IPS-15b (cell line): ENCODE data around the gene LRRC47.

Experiments used
- H3K27me3 ChIP-seq: one replicate; pipeline ENCODE4 v1.6.1; 2013; ENCODE audit warnings: low read length; ENCODE audit not compliant: control insufficient read depth, insufficient read depth
- H3K36me3 ChIP-seq: one replicate; pipeline ENCODE4 v1.6.1; 2013; ENCODE audit warnings: low read length; ENCODE audit not compliant: control insufficient read depth, insufficient read depth
- H3K4me1 ChIP-seq: one replicate; pipeline ENCODE4 v1.6.1; 2013; ENCODE audit warnings: mild to moderate bottlenecking, low read length; ENCODE audit not compliant: control insufficient read depth, insufficient read depth
- H3K4me3 ChIP-seq: one replicate; pipeline ENCODE4 v1.5.1; 2013; ENCODE audit warnings: low read depth, low read length
- H3K9ac ChIP-seq: one replicate; pipeline ENCODE4 v1.6.1; 2013; ENCODE audit warnings: low read depth, mild to moderate bottlenecking, low read length
- H3K9me3 ChIP-seq: one replicate; pipeline ENCODE4 v1.6.1; 2013; ENCODE audit warnings: mild to moderate bottlenecking, low read length; ENCODE audit not compliant: control insufficient read depth, insufficient read depth

Gene LRRC47

GRCh38 chr1:3747522-3747848 lies 48.8 kb downstream of the LRRC47 start:
- no peak overlapping the region for H3K9ac ChIP-seq
- H3K27me3 ChIP-seq: no peaks in the 10 kb centered on the region
- H3K4me3 ChIP-seq: no peak overlapping the region
- H3K9me3 ChIP-seq: no peaks in the 10 kb centered on the region
- H3K36me3 ChIP-seq: peaks cover 14% of the 10 kb centered on the region
- H3K4me1 ChIP-seq: peaks cover 10% of the 10 kb centered on the region

GRCh38 chr1:3746830-3747521 lies 49.3 kb downstream of the LRRC47 start:
- Histone ChIP-seq H3K9ac (peak overlapping the region; percentile 54), H3K27me3 (no peaks in the 10 kb centered on the region), H3K36me3 (peaks cover 19% of the 10 kb centered on the region), H3K9me3 (no peaks in the 10 kb centered on the region), H3K4me1 (peaks cover 10% of the 10 kb centered on the region), H3K4me3 (peak overlapping the region; percentile 70)

DNA sequence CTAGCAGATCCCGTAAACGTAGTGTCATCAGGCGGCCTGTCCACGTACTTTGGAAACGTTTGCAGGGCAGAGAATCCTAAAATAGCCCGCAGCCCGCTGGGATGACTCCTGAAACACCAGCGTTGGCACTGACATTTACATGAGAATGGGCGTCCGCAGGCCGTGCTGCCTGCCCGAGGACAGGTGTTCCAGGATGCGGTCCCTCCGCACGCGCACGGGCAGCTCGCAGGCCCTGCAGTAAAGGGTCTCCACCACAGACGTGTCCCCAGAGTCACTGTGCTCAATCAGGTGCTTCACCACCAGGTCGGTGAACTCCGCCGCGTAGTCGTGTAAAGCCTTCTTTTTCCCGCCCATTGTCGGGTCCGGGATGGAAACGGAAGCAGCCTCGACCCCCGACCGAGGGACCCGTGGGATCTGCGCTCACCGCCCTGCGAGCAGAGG lies 49.9 kb downstream of the LRRC47 start:
- H3K36me3 ChIP-seq: peaks cover 25% of the 10 kb centered on the region
- H3K4me3 ChIP-seq: peak overlapping the region; percentile 70
- peaks cover 10% of the 10 kb centered on the region for H3K4me1 ChIP-seq
- H3K27me3 ChIP-seq: no peaks in the 10 kb centered on the region
- H3K9me3 ChIP-seq: no peaks in the 10 kb centered on the region
- H3K9ac ChIP-seq: peak overlapping the region; percentile 54

DNA sequence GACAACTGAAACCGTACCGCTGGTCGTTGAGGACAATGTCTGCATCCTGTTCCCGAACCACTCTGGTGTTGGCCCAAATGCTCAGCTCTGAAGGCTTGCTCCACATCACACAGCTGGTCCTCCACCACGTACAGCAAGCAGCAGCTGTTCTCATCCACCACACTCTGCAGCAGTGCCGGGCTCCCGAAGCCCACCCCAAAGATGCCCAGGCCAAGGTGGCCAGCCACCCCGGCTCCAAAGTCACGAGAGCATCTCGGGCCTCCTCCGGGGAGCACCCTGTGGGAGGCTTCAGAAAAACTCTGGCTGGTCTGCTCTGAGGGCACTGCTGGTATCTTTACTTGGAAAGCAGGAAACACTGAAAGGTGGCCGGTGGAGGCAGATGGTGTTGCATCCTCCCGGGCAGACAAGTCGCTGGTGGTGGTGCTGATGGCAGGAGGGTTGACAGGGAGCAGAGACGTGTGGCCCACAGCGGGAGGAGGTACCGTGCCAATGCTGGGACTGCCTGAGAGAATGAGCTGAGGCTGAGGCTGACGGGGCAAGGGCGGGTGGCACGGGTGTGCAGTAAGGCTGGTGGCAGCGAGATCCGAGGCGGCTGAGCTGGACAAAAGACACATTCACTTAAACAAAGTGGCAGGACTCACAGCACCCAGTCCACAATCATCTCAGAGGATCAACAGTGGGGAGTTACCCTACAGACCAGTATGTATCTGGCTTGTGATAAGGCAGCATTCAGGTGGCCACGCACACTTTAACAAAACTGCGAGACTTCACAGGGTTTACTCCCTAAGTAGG lies 50.5 kb downstream of the LRRC47 start:
- Histone ChIP-seq H3K27me3 (no peaks in the 10 kb centered on the region), H3K9me3 (no peaks in the 10 kb centered on the region), H3K4me3 (peak overlapping the region; percentile 70), H3K4me1 (peaks cover 10% of the 10 kb centered on the region), H3K9ac (peak overlapping the region; percentile 47), H3K36me3 (peaks cover 29% of the 10 kb centered on the region)

DNA sequence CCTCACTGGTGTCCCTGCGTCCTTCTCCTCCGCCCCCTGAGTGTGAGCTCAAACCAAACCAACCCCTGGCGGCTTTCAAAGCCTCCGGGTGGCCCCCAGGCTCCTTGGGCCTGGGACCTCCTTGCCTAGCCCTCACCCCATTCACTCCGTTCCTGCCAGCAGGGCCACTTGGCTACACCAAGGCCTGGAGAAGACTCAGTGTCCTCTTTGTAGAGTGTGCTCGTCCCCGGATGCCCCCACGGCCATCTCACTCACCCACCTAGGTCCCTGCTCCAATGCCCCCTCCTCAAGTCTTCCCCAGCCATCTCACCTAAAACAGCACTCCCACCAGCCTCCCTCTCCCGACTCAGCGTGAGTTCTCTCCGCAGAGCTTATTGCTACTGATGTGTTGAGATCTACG lies 51.2 kb downstream of the LRRC47 start:
- peak overlapping the region; percentile 13 for H3K4me3 ChIP-seq
- no peaks in the 10 kb centered on the region for H3K27me3 ChIP-seq
- no peaks in the 10 kb centered on the region for H3K9me3 ChIP-seq
- peaks cover 10% of the 10 kb centered on the region for H3K4me1 ChIP-seq
- H3K9ac ChIP-seq: peak overlapping the region; percentile 47
- peaks cover 34% of the 10 kb centered on the region for H3K36me3 ChIP-seq

DNA sequence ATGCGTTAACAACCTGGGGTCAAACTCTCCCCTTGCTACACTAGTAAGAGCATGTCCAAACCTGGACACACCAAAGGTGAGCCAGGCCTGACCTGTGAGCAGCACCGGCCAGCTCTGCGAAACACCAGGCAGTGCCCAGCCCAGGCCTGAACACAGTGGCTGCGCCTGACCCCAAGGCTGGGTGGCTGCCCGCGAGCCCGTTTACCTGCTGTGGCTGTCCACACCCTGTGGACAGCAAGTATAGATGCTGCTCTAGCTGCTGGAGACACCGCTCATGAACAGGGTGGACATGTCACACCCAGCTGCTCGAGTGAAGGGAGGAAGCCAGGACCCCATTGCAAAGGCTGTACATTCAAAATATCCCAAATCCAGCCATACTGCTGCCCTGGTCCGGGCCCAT lies 51.7 kb downstream of the LRRC47 start:
- H3K36me3 ChIP-seq: peaks cover 38% of the 10 kb centered on the region
- no peaks in the 10 kb centered on the region for H3K27me3 ChIP-seq
- H3K4me1 ChIP-seq: peaks cover 10% of the 10 kb centered on the region
- no peak overlapping the region for H3K4me3 ChIP-seq
- no peak overlapping the region for H3K9ac ChIP-seq
- no peaks in the 10 kb centered on the region for H3K9me3 ChIP-seq

GRCh38 chr1:3743826-3744225 lies 52.5 kb downstream of the LRRC47 start:
- H3K9ac ChIP-seq: no peak overlapping the region
- H3K4me3 ChIP-seq: no peak overlapping the region
- H3K9me3 ChIP-seq: no peaks in the 10 kb centered on the region
- H3K4me1 ChIP-seq: peaks cover 10% of the 10 kb centered on the region
- peaks cover 38% of the 10 kb centered on the region for H3K36me3 ChIP-seq
- no peaks in the 10 kb centered on the region for H3K27me3 ChIP-seq

- Histone ChIP-seq H3K36me3 (peaks cover 41% of the 10 kb centered on the region), H3K9ac (no peak overlapping the region), H3K4me1 (peaks cover 10% of the 10 kb centered on the region), H3K9me3 (no peaks in the 10 kb centered on the region), H3K27me3 (no peaks in the 10 kb centered on the region), H3K4me3 (no peak overlapping the region)
These were observed 52.9 kb downstream of the LRRC47 start for GRCh38 chr1:3743421-3743820.

- Histone ChIP-seq H3K4me1 (peaks cover 10% of the 10 kb centered on the region), H3K36me3 (peaks cover 48% of the 10 kb centered on the region)
These were observed 53.6 kb downstream of the LRRC47 start for GRCh38 chr1:3742439-3743298.

DNA sequence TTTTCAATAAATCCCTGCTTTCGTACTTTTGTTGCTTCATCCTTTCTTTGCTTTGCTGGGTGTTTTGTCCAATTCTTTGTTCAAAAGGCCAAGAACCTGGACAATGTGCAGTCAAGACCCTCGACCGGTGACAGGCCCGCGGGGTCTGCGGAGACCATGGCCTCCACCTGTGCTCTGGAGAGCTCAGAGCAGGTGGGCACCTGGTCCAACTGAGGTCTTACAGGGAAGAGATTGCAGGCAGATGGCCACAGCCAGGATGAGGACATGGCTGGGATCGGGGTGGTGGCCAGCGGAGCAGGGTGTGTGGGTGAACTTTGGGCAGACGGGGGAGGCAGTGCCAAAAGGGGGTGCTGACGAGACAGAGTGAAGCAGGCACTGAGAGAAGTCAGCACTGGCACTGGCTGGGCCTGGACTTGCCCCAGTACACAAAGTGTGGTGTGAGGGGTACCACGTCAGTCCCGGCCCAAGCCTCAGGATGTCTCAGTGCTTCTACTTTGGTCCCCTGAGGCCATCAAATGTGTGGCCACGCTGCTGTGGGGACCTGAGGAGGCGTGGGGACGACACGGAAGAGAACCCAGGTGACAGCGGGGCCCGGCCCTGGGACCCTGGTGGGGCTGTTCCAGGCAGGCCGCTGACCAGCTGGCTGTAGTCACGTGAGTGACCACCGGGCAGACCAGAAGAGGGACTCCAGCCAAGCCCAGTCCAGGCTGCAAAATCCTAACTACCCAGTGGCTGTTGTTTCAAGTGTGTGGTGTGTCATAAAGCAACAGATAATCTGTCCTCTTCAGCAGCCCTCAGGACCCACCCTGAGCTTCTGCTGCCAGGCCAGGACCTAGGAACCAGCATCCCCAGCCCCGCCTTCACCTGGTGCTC lies 54.5 kb downstream of the LRRC47 start:
- H3K9ac ChIP-seq: no peak overlapping the region
- H3K27me3 ChIP-seq: no peaks in the 10 kb centered on the region
- peaks cover 10% of the 10 kb centered on the region for H3K4me1 ChIP-seq
- peaks cover 54% of the 10 kb centered on the region for H3K36me3 ChIP-seq
- H3K4me3 ChIP-seq: no peak overlapping the region
- no peaks in the 10 kb centered on the region for H3K9me3 ChIP-seq

More at GRCh38 chr1:3742439-3743298, 53.6 kb downstream of the LRRC47 start:
- Histone ChIP-seq H3K4me3 (no peak overlapping the region), H3K9me3 (no peaks in the 10 kb centered on the region), H3K27me3 (no peaks in the 10 kb centered on the region), H3K9ac (no peak overlapping the region)

- Histone ChIP-seq H3K4me1 (peaks cover 8% of the 10 kb centered on the region), H3K9me3 (no peaks in the 10 kb centered on the region), H3K27me3 (no peaks in the 10 kb centered on the region), H3K9ac (no peak overlapping the region), H3K36me3 (peaks cover 56% of the 10 kb centered on the region), H3K4me3 (no peak overlapping the region)
These were observed 55.5 kb downstream of the LRRC47 start for GRCh38 chr1:3740752-3741151.
